ENCODE measurements around the gene MYORG.

MYORG gene

DNA sequence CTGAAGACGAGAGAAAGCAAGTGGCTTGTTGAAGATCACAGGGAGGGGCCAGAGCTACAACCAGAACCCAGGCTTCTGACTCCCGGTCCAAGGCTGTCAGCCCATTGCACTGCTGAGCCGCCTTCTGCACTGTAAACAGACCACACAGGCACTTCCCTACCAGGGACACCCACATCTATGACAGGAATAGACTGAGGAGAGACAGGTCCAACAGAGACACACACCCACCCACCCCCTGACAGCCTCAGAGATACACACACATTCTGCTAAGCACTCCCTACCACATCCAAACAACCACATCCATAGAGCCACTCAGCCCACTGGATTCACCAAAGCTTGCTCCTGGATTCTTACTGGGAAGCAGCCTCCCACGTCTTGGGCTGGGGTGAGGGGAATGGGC is 23.0 kb upstream of the MYORG start:
- no peaks in the 10 kb centered on the region for H3K9me2 ChIP-seq (replicated peaks; ENCODE audit: insufficient read depth, low read length)
- no peaks in the 10 kb centered on the region for H4K20me1 ChIP-seq (ENCODE audit: insufficient read depth, low read length)
- TF ChIP-seq, protein P1, sequence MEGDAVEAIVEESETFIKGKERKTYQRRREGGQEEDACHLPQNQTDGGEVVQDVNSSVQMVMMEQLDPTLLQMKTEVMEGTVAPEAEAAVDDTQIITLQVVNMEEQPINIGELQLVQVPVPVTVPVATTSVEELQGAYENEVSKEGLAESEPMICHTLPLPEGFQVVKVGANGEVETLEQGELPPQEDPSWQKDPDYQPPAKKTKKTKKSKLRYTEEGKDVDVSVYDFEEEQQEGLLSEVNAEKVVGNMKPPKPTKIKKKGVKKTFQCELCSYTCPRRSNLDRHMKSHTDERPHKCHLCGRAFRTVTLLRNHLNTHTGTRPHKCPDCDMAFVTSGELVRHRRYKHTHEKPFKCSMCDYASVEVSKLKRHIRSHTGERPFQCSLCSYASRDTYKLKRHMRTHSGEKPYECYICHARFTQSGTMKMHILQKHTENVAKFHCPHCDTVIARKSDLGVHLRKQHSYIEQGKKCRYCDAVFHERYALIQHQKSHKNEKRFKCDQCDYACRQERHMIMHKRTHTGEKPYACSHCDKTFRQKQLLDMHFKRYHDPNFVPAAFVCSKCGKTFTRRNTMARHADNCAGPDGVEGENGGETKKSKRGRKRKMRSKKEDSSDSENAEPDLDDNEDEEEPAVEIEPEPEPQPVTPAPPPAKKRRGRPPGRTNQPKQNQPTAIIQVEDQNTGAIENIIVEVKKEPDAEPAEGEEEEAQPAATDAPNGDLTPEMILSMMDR (IDR thresholded peaks at IDR 0.05; ENCODE audit: low read length), result no peak
- TF ChIP-seq EZH2 (optimal IDR thresholded peaks at IDR 0.05; ENCODE audit: low read depth, low read length) (no peak), EZH2phosphoT487 (IDR thresholded peaks at IDR 0.05; ENCODE audit: low read length) (no peak)
- H3K9me3 ChIP-seq (replicated peaks; ENCODE audit: insufficient read depth, low read length), result no peaks in the 10 kb centered on the region
- DNase-seq, result no peak
- H3K4me2 ChIP-seq (ENCODE audit: low read depth, low read length), result no peak overlapping the region
- no peaks in the 10 kb centered on the region for H3F3A ChIP-seq (ENCODE audit: insufficient read depth, low read length)
- no peak overlapping the region for H3K9ac ChIP-seq (ENCODE audit: low read length)
- H3K27me3 ChIP-seq (replicated peaks; ENCODE audit: insufficient read depth, low read length), result no peaks in the 10 kb centered on the region
- H3K27ac ChIP-seq (ENCODE audit: low read length), result no peak overlapping the region
- no peak overlapping the region for H2AFZ ChIP-seq (ENCODE audit: low read length)
- no peaks in the 10 kb centered on the region for H3K36me3 ChIP-seq (replicated peaks; ENCODE audit: insufficient read depth, low read length)
- H3K79me2 ChIP-seq (ENCODE audit: low read length), result no peaks in the 10 kb centered on the region
- no peaks in the 10 kb centered on the region for H3K4me1 ChIP-seq (ENCODE audit: low read length)
- H3K4me3 ChIP-seq (ENCODE audit: low read length), result no peak overlapping the region

DNA sequence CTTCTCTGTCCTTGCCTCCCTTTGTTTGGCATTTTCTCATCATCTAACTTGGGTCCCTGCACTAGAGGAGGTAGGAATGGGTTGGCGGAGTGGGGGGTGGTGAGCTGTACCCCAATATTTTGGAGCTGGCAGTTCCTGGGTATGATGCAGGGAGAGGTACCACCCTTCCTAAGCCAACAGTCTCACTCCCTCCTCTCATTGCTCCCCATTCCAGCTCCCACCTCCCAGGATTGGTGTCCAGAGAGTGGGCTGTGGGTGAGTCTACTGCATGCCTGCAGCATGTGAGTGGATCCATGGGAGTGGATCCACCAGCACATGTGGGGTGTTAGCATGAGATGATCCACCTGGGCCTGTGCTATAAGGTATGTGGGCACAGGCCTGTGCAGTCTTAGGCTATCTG is 22.2 kb upstream of the MYORG start:
- no peaks in the 10 kb centered on the region for H3K36me3 ChIP-seq (replicated peaks; ENCODE audit: insufficient read depth, low read length)
- no peaks in the 10 kb centered on the region for H4K20me1 ChIP-seq (ENCODE audit: insufficient read depth, low read length)
- no peak overlapping the region for H3K9ac ChIP-seq (ENCODE audit: low read length)
- no peaks in the 10 kb centered on the region; the same call in 1 of the 2 replicates for H3F3A ChIP-seq (ENCODE audit: insufficient read depth, low read length)
- H2AFZ ChIP-seq (ENCODE audit: low read length), result no peak overlapping the region
- TF ChIP-seq, protein P1 (IDR thresholded peaks at IDR 0.05; ENCODE audit: low read length), result no peak
- TF ChIP-seq EZH2phosphoT487 (IDR thresholded peaks at IDR 0.05; ENCODE audit: low read length) (no peak), EZH2 (optimal IDR thresholded peaks at IDR 0.05; ENCODE audit: low read depth, low read length) (no peak)
- H3K4me3 ChIP-seq (ENCODE audit: low read length), result no peak overlapping the region
- H3K9me2 ChIP-seq (replicated peaks; ENCODE audit: insufficient read depth, low read length), result no peaks in the 10 kb centered on the region
- H3K27ac ChIP-seq (ENCODE audit: low read length), result no peak overlapping the region
- no peaks in the 10 kb centered on the region for H3K4me1 ChIP-seq (ENCODE audit: low read length)
- H3K4me2 ChIP-seq (ENCODE audit: low read depth, low read length), result no peak overlapping the region
- DNase-seq, result no peak
- no peaks in the 10 kb centered on the region for H3K9me3 ChIP-seq (replicated peaks; ENCODE audit: insufficient read depth, low read length)
- no peaks in the 10 kb centered on the region for H3K79me2 ChIP-seq (ENCODE audit: low read length)
- H3K27me3 ChIP-seq (replicated peaks; ENCODE audit: insufficient read depth, low read length), result no peaks in the 10 kb centered on the region

DNA sequence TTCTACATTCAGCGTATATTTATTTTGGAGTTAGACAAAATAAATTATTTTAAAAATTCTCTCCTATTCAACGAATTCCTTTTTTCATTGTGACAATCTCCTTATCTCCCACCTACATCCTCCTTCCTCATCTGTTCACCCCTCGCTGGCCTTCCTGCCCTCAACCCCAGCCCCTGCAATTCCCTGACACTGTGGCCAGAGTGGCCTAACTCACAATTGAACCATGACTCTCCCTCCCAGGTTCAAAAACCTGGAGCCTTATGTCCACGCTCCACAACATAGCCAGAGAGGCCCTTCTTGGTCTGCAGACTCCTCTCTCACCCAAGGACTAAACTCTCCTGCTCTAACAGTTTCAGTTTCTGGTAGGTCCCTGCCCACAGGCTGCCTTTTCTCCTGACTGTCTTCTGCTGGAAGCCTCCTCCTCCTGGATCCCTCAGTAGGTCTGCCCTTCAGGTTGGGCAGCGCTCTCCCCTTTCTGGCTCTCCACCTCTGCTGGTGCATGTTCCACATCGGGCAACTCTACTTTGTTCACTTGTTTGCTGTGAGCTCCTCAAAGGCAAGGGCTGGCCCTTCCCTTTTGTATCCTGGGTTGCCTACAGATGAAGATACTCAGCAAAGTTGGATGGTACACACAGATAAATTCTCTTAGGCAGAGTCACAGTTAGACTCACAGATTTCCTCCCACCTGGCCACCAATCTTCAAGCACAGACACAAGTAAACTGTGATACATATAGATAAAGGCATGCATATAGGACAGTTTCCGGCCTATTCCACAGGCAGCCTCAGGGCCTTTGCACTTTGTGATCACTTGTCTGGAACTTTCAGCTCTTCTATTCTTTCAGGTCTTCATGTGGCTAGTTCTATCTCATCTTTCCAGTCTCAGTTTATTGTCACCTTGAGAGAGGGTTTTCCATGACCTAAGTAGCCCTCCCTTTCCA is 19.8 kb upstream of the MYORG start:
- DNase-seq, result no peak
- no peak overlapping the region for H3K27ac ChIP-seq (ENCODE audit: low read length)
- no peak overlapping the region for H2AFZ ChIP-seq (ENCODE audit: low read length)
- H3K4me2 ChIP-seq (ENCODE audit: low read depth, low read length), result no peak overlapping the region
- H3K79me2 ChIP-seq (ENCODE audit: low read length), result no peaks in the 10 kb centered on the region
- H3K4me3 ChIP-seq (ENCODE audit: low read length), result no peak overlapping the region
- no peak overlapping the region for H3K9ac ChIP-seq (ENCODE audit: low read length)
- no peaks in the 10 kb centered on the region for H3K9me2 ChIP-seq (replicated peaks; ENCODE audit: insufficient read depth, low read length)
- no peaks in the 10 kb centered on the region for H3K9me3 ChIP-seq (replicated peaks; ENCODE audit: insufficient read depth, low read length)
- no peaks in the 10 kb centered on the region for H3K4me1 ChIP-seq (ENCODE audit: low read length)
- no peaks in the 10 kb centered on the region for H3K27me3 ChIP-seq (replicated peaks; ENCODE audit: insufficient read depth, low read length)
- no peaks in the 10 kb centered on the region for H3K36me3 ChIP-seq (replicated peaks; ENCODE audit: insufficient read depth, low read length)
- H3F3A ChIP-seq (ENCODE audit: insufficient read depth, low read length), result no peaks in the 10 kb centered on the region; the same call in 1 of the 2 replicates
- TF ChIP-seq EZH2 (optimal IDR thresholded peaks at IDR 0.05; ENCODE audit: low read depth, low read length), result no peak
- no peak for TF ChIP-seq EZH2phosphoT487 (IDR thresholded peaks at IDR 0.05; ENCODE audit: low read length)
- no peaks in the 10 kb centered on the region for H4K20me1 ChIP-seq (ENCODE audit: insufficient read depth, low read length)

DNA sequence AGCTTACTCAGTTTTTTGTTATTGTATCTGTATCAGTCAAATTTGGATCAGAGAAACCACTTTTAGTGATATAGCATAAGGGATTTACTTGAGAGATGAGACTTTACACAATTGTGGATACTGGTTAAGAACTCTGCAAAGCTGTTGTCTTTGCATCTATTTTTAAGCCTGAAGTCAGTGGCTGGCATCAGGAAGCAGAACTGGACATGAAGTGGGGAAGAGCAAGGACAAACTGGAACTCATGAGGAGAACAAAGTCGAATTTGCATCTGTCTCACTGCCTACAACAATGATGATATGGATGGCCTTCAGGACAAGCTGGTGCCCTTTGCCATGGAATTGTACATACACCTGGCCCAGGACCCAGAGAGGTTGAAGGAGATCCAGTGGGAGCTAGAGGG is 15.8 kb upstream of the MYORG start:
- no peak overlapping the region for H3K9ac ChIP-seq (ENCODE audit: low read length)

More for the DNA sequence above, 15.8 kb upstream of the MYORG start:
- H3K4me2 ChIP-seq (ENCODE audit: low read depth, low read length), result no peak overlapping the region
- no peaks in the 10 kb centered on the region for H3K36me3 ChIP-seq (replicated peaks; ENCODE audit: insufficient read depth, low read length)
- H3K4me3 ChIP-seq (ENCODE audit: low read length), result no peak overlapping the region
- H3K79me2 ChIP-seq (ENCODE audit: low read length), result no peaks in the 10 kb centered on the region
- H2AFZ ChIP-seq (ENCODE audit: low read length), result no peak overlapping the region
- H3K4me1 ChIP-seq (ENCODE audit: low read length), result no peaks in the 10 kb centered on the region
- no peaks in the 10 kb centered on the region; the same call in 1 of the 2 replicates for H3F3A ChIP-seq (ENCODE audit: insufficient read depth, low read length)
- no peaks in the 10 kb centered on the region for H3K9me2 ChIP-seq (replicated peaks; ENCODE audit: insufficient read depth, low read length)
- no peak overlapping the region for H3K27ac ChIP-seq (ENCODE audit: low read length)
- TF ChIP-seq EZH2 (optimal IDR thresholded peaks at IDR 0.05; ENCODE audit: low read depth, low read length) (no peak), EZH2phosphoT487 (IDR thresholded peaks at IDR 0.05; ENCODE audit: low read length) (no peak)
- TF ChIP-seq, protein P1 (IDR thresholded peaks at IDR 0.05; ENCODE audit: low read length), result no peak
- no peaks in the 10 kb centered on the region for H3K9me3 ChIP-seq (replicated peaks; ENCODE audit: insufficient read depth, low read length)
- no peak for DNase-seq
- no peaks in the 10 kb centered on the region for H4K20me1 ChIP-seq (ENCODE audit: insufficient read depth, low read length)
- H3K27me3 ChIP-seq (replicated peaks; ENCODE audit: insufficient read depth, low read length), result no peaks in the 10 kb centered on the region

Measured in MM.1S (cell line).